Heart right ventricle (tissue), 16 donors: ENCODE data around the gene PPARG. TPM values are rescaled to one million over a fixed set of nuclear protein-coding genes. Genes with fewer than 3 reads are reported as not detected.

Source experiments
- ATAC-seq, 8 donors: fragments of 200-7000 bp; cut with Tn5 transposase; one replicate each; pipeline ENCODE4 v1.9.1; 2020; ENCODE audit warnings: mild to moderate bottlenecking in 8 of 8, moderate library complexity in 8 of 8, moderate number of reproducible peaks in 1 of 8
- DNase-seq, 2 donors: peaks; one replicate each; pipeline ENCODE4 v3.0.0-alpha.2; 2020
- H3K27ac ChIP-seq, 10 donors: fragments of 200-600 bp; sonication (generic) in 2 of 10; one replicate each; pipeline versions ENCODE4 v1.5.0 to v1.8.0; 2020 to 2022; ENCODE audit warnings: mild to moderate bottlenecking in 3 of 10
- H3K27me3 ChIP-seq, 7 donors: fragments of 200-600 bp; one replicate each; pipeline ENCODE4 v1.8.0; 2021 to 2022; ENCODE audit warnings: mild to moderate bottlenecking in 2 of 7
- H3K36me3 ChIP-seq, 9 donors: fragments of 200-600 bp; sonication (generic) in 1 of 9; one replicate each; pipeline versions ENCODE4 v1.5.0 to v1.8.0; 2020 to 2022; ENCODE audit warnings: mild to moderate bottlenecking in 2 of 9
- H3K4me1 ChIP-seq, 9 donors: fragments of 200-600 bp; sonication (generic) in 1 of 9; one replicate each; pipeline versions ENCODE4 v1.5.0 to v1.8.0; 2020 to 2022; ENCODE audit warnings: mild to moderate bottlenecking in 4 of 9
- H3K4me3 ChIP-seq, 10 donors: fragments of 200-600 bp; sonication (generic) in 2 of 10; one replicate each; pipeline versions ENCODE4 v1.5.0 to v1.8.0; 2020 to 2022; ENCODE audit warnings: mild to moderate bottlenecking in 7 of 10, moderate library complexity in 2 of 10
- H3K9me3 ChIP-seq, 11 donors: fragments of 200-600 bp in 10 of 11; sonication (generic) in 2 of 11; one replicate each; pipeline versions ENCODE4 v1.5.0 to v1.8.0; 2013 to 2022; ENCODE audit warnings: mild to moderate bottlenecking in 2 of 11, control low read depth in 1 of 11, moderate library complexity in 1 of 11
- CTCF ChIP-seq, 9 donors: fragments of 200-600 bp; sonication (generic) in 2 of 9; IDR thresholded peaks; one replicate each; pipeline versions ENCODE4 v1.5.0 to v1.8.0; 2021 to 2022; ENCODE audit warnings: antibody characterized with exemption in 9 of 9, mild to moderate bottlenecking in 5 of 9, moderate library complexity in 1 of 9
- WGBS, 2 donors: extraction: QIAGEN DNeasy Blood & Tissue Kit; methylation state at CpG; one replicate each; pipeline ENCODE4 v1.1.7; 2013; ENCODE audit warnings: inconsistent platforms in 1 of 2; 5-methylcytosine and 5-hydroxymethylcytosine counted together
- intact Hi-C, 10 donors: fragments of 100-400 bp; cut with DNase I; formaldehyde crosslinking; loops; one replicate each; pipeline versions ENCODE4 v1.11.1 to v1.14.2; 2022
- polyA plus RNA-seq, 2 donors: library from polyadenylated mRNA; stranded (reverse); fragments of 200-250 nt; gene quantifications; one replicate each; pipeline ENCODE4 v1.2.3, GENCODE V29; 2013
- total RNA-seq, 10 donors: library from RNA; stranded (reverse); fragmentation: NEBNext Ultra II Directional in 3 of 10; extraction: Animal tissue kit (Norgen Biotek cat#: 25700) in 3 of 10; gene quantifications; one replicate each; pipeline versions ENCODE4 v1.2.1 to v1.2.4, GENCODE V29; 2021 to 2023
- donor health status: Arrhythmogenic right ventricular cardiomyopathy.
- donor health status: ischemic (EF 13 %, LVEDD 7.1; RV severe dilation, severe dysfunction).
- donor health status: healthy with polysubstance abuse.
- donor health status: DM: no; HTN: yes; CAD: no.
- donor health status: DM: no; HTN: no; CAD: no.
- donor health status: ischemic (EF 25% LVEDD 6.9; RV normal size, moderate dysfunction).
- donor health status: ischemic (EF 25% LVEDD 5.7; RV mildly dilated, moderate dysfunction).
- donor health status: healthy.
- donor health status: DM: yes; HTN: yes; CAD: no.
- donor health status: Ischemic cardiomyopathy.
- donor health status: ischemic (EF 35%, LVEDD 5.7; RV mildly dilated, moderate dysfunction).
- donor health status: nonischemic (EF 11% LVEDD 7.7; RV severe dilation, severe dysfunction).
- donor health status: DM: yes; HTN: yes; CAD: no.
- donor health status: PGD.
- donor health status: ischemic (EF 29% LVEDD 5.4; RV normal size, mild dysfunction).
- donor health status: nonischemic (EF 23%, LVEDD 6.1; RV moderate dilation, normal function).

Gene PPARG
- total and polyA plus RNA-seq, 12 donors = 10.8 to 31.5 (median 14.6) TPM

- no peak overlapping the region for H3K27ac ChIP-seq
- intact Hi-C loops = no loop called here
- H3K36me3 ChIP-seq = peaks cover 0 to 4% (median 0%) of the 10 kb centered on the region in 9 donors
- no peak overlapping the region for H3K4me3 ChIP-seq
- ATAC-seq = no peak
- DNase-seq = no peak
- H3K9me3 ChIP-seq = peaks cover 0 to 4% (median 0%) of the 10 kb centered on the region in 11 donors
- no peak for TF ChIP-seq CTCF (IDR thresholded peaks at IDR 0.05)
- 78 to 81% methylated on average over 3 of the region's 3 CpGs for WGBS, 2 donors
- peaks cover 0 to 28% (median 0%) of the 10 kb centered on the region in 9 donors for H3K4me1 ChIP-seq
- no peaks in the 10 kb centered on the region for H3K27me3 ChIP-seq
Observed at GRCh38 chr3:12408984-12409683, 120.3 kb downstream of the PPARG start.

GRCh38 chr3:12409684-12410596, 121.1 kb downstream of the PPARG start:
- intact Hi-C loops = no loop called here
- no peak overlapping the region for H3K4me3 ChIP-seq
- ATAC-seq (no peak), DNase-seq (no peak)
- no peak for TF ChIP-seq CTCF (IDR thresholded peaks at IDR 0.05)
- H3K9me3 ChIP-seq = peaks cover 0 to 4% (median 0%) of the 10 kb centered on the region in 11 donors
- H3K4me1 ChIP-seq = peaks cover 0 to 28% (median 0%) of the 10 kb centered on the region in 9 donors
- 92 to 98% methylated on average over 11 of the region's 11 CpGs for WGBS, 2 donors
- no peak overlapping the region for H3K27ac ChIP-seq
- H3K27me3 ChIP-seq = no peaks in the 10 kb centered on the region
- peaks cover 0 to 4% (median 0%) of the 10 kb centered on the region in 9 donors for H3K36me3 ChIP-seq

GRCh38 chr3:12413721-12414255, 124.9 kb downstream of the PPARG start:
- intact Hi-C loops = no loop called here
- H3K9me3 ChIP-seq = no peaks in the 10 kb centered on the region

More at GRCh38 chr3:12413721-12414255, 124.9 kb downstream of the PPARG start:
- DNase-seq (no peak), ATAC-seq (no peak)
- no peaks in the 10 kb centered on the region for H3K36me3 ChIP-seq
- no peaks in the 10 kb centered on the region for H3K27me3 ChIP-seq
- no peak for TF ChIP-seq CTCF (IDR thresholded peaks at IDR 0.05)
- H3K27ac ChIP-seq = no peak overlapping the region
- H3K4me1 ChIP-seq = peaks cover 0 to 16% (median 0%) of the 10 kb centered on the region in 9 donors
- no peak overlapping the region for H3K4me3 ChIP-seq
- WGBS, 2 donors = 93 to 94% methylated on average over 1 of the region's 1 CpG
